Vagina (tissue), 2 donors: ENCODE measurements around the gene CHMP6.

Source experiments
- POLR2A ChIP-seq, 2 donors: fragments of 450-650 bp; IDR thresholded peaks; one replicate each; pipeline ENCODE4 v1.6.1; 2017; ENCODE audit warnings: antibody characterized with exemption in 2 of 2, mild to moderate bottlenecking in 2 of 2, moderate library complexity in 2 of 2
- POLR2AphosphoS5 ChIP-seq, 2 donors: sonication (generic); formaldehyde crosslinking; IDR thresholded peaks; one replicate each; pipeline ENCODE4 v1.9.0; 2017; ENCODE audit warnings: antibody characterized with exemption in 2 of 2, mild to moderate bottlenecking in 2 of 2, low read depth in 1 of 2; ENCODE audit not compliant: insufficient read depth in 1 of 2

DNA sequence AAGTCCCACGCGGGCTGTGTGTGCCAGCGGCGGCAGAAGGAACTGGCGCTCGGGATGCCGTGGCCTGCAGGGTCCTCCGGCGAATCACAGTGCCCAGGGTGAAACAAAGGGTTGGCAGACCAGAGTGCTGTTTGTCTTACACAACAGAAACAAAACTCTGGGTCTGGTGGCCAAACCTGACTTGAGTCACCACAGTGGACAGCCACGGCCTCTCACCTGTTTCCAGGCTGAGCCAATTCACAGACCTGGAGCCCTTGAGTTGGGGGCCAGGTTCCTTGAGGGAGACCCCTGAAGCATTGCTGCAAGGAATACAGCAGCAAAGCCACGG is 2.1 kb upstream of the CHMP6 start:
- no peak for TF ChIP-seq POLR2AphosphoS5 (IDR thresholded peaks at IDR 0.05; ENCODE audit: insufficient read depth in 1 of 2, low read depth in 1 of 2)
- TF ChIP-seq POLR2A (IDR thresholded peaks at IDR 0.05): no peak
